Measurements from ENCODE around the gene C17orf58. TPM values are rescaled to one million over a fixed set of nuclear protein-coding genes. Genes with fewer than 3 reads are reported as not detected.

The C17orf58 gene
- total RNA-seq, 4 donors from 2014 or later, result 0.80 to 19.5 (median 8.1) TPM

DNA sequence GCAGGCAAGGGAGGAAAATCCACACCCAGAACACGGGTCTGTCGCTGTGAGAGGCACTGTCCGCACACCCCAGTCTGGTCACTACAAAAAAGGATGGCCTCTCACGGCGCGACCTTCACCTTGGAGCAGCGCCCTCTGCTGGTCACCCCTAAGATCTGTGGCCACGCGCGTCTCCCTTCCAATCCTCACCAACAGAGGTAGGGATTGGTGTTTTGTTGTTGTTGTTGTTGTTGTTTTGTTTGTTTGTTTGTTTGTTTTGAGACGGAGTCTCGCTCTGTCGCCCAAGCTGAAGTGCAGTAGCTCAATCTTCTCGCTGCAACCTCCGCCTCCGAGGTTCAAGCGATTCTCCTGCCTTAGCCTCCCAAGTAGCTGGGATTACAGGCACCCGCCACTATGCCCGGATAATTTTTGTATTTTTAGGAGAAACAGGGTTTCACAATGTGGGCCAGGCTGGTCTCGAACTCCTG lies 15.0 kb upstream of the C17orf58 start:
- 10 to 39% methylated on average over 4 to 20 of the region's 20 CpGs for WGBS, 2 donors (ENCODE audit: low coverage in 1 of 2)
- Histone ChIP-seq H3K4me3 (no peak overlapping the region), H3K27ac (no peak overlapping the region), H3K36me3 (no peaks in the 10 kb centered on the region), H3K4me1 (no peaks in the 10 kb centered on the region), H3K9me3 (no peaks in the 10 kb centered on the region), H3K27me3 (no peaks in the 10 kb centered on the region)
- no peak for TF ChIP-seq EP300 (IDR thresholded peaks at IDR 0.05; ENCODE audit: low read depth)
- TF ChIP-seq, protein P1, sequence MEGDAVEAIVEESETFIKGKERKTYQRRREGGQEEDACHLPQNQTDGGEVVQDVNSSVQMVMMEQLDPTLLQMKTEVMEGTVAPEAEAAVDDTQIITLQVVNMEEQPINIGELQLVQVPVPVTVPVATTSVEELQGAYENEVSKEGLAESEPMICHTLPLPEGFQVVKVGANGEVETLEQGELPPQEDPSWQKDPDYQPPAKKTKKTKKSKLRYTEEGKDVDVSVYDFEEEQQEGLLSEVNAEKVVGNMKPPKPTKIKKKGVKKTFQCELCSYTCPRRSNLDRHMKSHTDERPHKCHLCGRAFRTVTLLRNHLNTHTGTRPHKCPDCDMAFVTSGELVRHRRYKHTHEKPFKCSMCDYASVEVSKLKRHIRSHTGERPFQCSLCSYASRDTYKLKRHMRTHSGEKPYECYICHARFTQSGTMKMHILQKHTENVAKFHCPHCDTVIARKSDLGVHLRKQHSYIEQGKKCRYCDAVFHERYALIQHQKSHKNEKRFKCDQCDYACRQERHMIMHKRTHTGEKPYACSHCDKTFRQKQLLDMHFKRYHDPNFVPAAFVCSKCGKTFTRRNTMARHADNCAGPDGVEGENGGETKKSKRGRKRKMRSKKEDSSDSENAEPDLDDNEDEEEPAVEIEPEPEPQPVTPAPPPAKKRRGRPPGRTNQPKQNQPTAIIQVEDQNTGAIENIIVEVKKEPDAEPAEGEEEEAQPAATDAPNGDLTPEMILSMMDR (IDR thresholded peaks at IDR 0.05), result peak; percentile 66 to 80 (median 75)
- no peak for TF ChIP-seq POLR2AphosphoS5 (IDR thresholded peaks at IDR 0.05)
- in situ Hi-C loops (cut with MboI; ENCODE audit: low pct_ligation_motif_present in 1 of 4, low pct_unique_long_range_greater_than_20kb in 1 of 4, low sequenced_read_pairs in 3 of 4) (no loop called here), intact Hi-C loops (cut with DNase I; ENCODE audit: low total_unique reads) (no loop called here)
- DNase-seq, result peak; percentile 75

GRCh38 chr17:68006797-68007196 lies 10.5 kb upstream of the C17orf58 start:
- H3K4me3 ChIP-seq, result no peak overlapping the region
- H3K4me1 ChIP-seq, result no peaks in the 10 kb centered on the region
- TF ChIP-seq POLR2AphosphoS5 (IDR thresholded peaks at IDR 0.05), result no peak
- TF ChIP-seq EP300 (IDR thresholded peaks at IDR 0.05; ENCODE audit: low read depth), result no peak
- TF ChIP-seq, protein P1 (IDR thresholded peaks at IDR 0.05), result no peak
- no peaks in the 10 kb centered on the region for H3K27me3 ChIP-seq
- intact Hi-C loops (cut with DNase I; ENCODE audit: low total_unique reads) (no loop called here), in situ Hi-C loops (cut with MboI; ENCODE audit: low pct_ligation_motif_present in 1 of 4, low pct_unique_long_range_greater_than_20kb in 1 of 4, low sequenced_read_pairs in 3 of 4) (no loop called here)
- H3K36me3 ChIP-seq, result no peaks in the 10 kb centered on the region
- no peaks in the 10 kb centered on the region for H3K9me3 ChIP-seq
- no peak overlapping the region for H3K27ac ChIP-seq
- WGBS, 2 donors (ENCODE audit: low coverage in 1 of 2), result 86% methylated on average over 6 of the region's 6 CpGs; no CpG with 5 or more reads in 1 of the 2 donors
- no peak for DNase-seq

DNA sequence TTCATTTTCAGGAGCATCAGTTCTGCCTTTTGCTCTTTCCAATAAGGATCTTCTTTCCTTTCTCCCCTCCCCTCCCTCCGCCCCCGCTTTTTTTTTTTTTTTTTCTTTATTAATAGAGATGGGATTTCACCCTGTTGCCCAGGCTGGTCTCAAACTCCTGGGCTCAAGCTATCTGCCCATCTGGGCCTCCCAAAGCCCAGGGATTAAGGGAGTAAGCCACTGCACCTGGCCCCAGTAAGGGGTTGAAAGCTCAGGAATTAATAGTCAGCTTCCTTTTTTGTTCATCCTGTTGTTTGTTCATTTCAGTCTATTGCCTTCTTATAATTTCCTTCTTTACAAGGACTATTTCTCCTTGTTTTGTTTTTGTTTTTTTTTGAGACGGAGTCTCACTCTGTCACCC lies 7.9 kb upstream of the C17orf58 start:
- WGBS, 2 donors (ENCODE audit: low coverage in 1 of 2), result 75 to 93% methylated on average over 3 of the region's 3 CpGs
- in situ Hi-C loops (cut with MboI; ENCODE audit: low pct_ligation_motif_present in 1 of 4, low pct_unique_long_range_greater_than_20kb in 1 of 4, low sequenced_read_pairs in 3 of 4), result no loop called here

GRCh38 chr17:67999291-67999911 lies 3.1 kb upstream of the C17orf58 start:
- Histone ChIP-seq H3K27me3 (peaks cover 6% of the 10 kb centered on the region), H3K27ac (no peak overlapping the region), H3K36me3 (no peaks in the 10 kb centered on the region), H3K4me3 (no peak overlapping the region), H3K4me1 (peaks cover 9 to 23% (median 12%) of the 10 kb centered on the region in 4 donors), H3K9me3 (no peaks in the 10 kb centered on the region)
- no peak for TF ChIP-seq POLR2AphosphoS5 (IDR thresholded peaks at IDR 0.05)
- TF ChIP-seq, protein P1 (IDR thresholded peaks at IDR 0.05), result no peak
- TF ChIP-seq EP300 (IDR thresholded peaks at IDR 0.05; ENCODE audit: low read depth), result no peak
- no peak for TF ChIP-seq POLR2A (IDR thresholded peaks at IDR 0.05)
- no peak for DNase-seq
- in situ Hi-C loops (cut with MboI; ENCODE audit: low pct_ligation_motif_present in 1 of 4, low pct_unique_long_range_greater_than_20kb in 1 of 4, low sequenced_read_pairs in 3 of 4) (no loop called here), intact Hi-C loops (cut with DNase I; ENCODE audit: low total_unique reads) (loop anchor here (5.0 kb wide), 1 partner anchor 1032 kb away; no protein-coding TSS in a partner anchor)
- WGBS, 2 donors (ENCODE audit: low coverage in 1 of 2), result 92 to 97% methylated on average over 3 of the region's 3 CpGs

More for the DNA sequence above, 7.9 kb upstream of the C17orf58 start:
- Histone ChIP-seq H3K27ac (no peak overlapping the region), H3K36me3 (no peaks in the 10 kb centered on the region), H3K27me3 (no peaks in the 10 kb centered on the region), H3K4me3 (no peak overlapping the region), H3K9me3 (no peaks in the 10 kb centered on the region), H3K4me1 (no peaks in the 10 kb centered on the region)
- intact Hi-C loops (cut with DNase I; ENCODE audit: low total_unique reads), result loop anchor here (5.0 kb wide), 1 partner anchor 512 kb away; no protein-coding TSS in a partner anchor
- TF ChIP-seq POLR2AphosphoS5 (IDR thresholded peaks at IDR 0.05) (no peak), POLR2A (IDR thresholded peaks at IDR 0.05) (no peak), EP300 (IDR thresholded peaks at IDR 0.05; ENCODE audit: low read depth) (no peak)
- TF ChIP-seq, protein P1 (IDR thresholded peaks at IDR 0.05), result no peak
- no peak for DNase-seq
